HepG2 (cell line): ENCODE data around the gene SH3D19. TPM values are rescaled to one million over a fixed set of nuclear protein-coding genes. Genes with fewer than 3 reads are reported as not detected.

Experiments used
- ARNT2 ChIP-seq: sonication (generic); formaldehyde crosslinking; IDR thresholded peaks from 2 replicates; pipeline ENCODE4 v1.8.0; 2022; ENCODE audit warnings: mild to moderate bottlenecking, low read depth, missing genetic modification reagents, moderate library complexity
- CEBPB ChIP-seq: IDR thresholded peaks from 2 replicates; pipeline ENCODE4 v1.6.1; 2011; ENCODE audit warnings: low read depth, low read length, improper control_type of control experiment, borderline replicate concordance
- CHD4 ChIP-seq: fragments of 200-600 bp; sonication (generic); IDR thresholded peaks from 2 replicates; pipeline ENCODE4 v1.7.0; 2017; ENCODE audit warnings: mild to moderate bottlenecking, low read length, borderline replicate concordance
- CREB3 ChIP-seq: sonication (generic); formaldehyde crosslinking; IDR thresholded peaks from 2 replicates; pipeline ENCODE4 v1.5.0; 2020; ENCODE audit warnings: missing genetic modification reagents
- DMAP1 ChIP-seq: IDR thresholded peaks from 2 replicates; pipeline ENCODE4 v1.6.1; 2016
- HINFP ChIP-seq: sonication (generic); formaldehyde crosslinking; IDR thresholded peaks from 2 replicates; pipeline ENCODE4 v1.4.0; 2020; ENCODE audit warnings: low read depth, mild to moderate bottlenecking, missing genetic modification reagents
- KDM4B ChIP-seq: sonication (generic); formaldehyde crosslinking; IDR thresholded peaks from 2 replicates; pipeline ENCODE4 v1.4.0; 2020; ENCODE audit warnings: missing genetic modification reagents
- MED1 ChIP-seq: sonication (generic); formaldehyde crosslinking; IDR thresholded peaks from 2 replicates; pipeline ENCODE4 v1.4.0; 2020; ENCODE audit warnings: missing genetic modification reagents
- REL ChIP-seq: sonication (generic); formaldehyde crosslinking; conservative IDR thresholded peaks from 2 replicates; pipeline ENCODE4 v1.8.0; 2022; ENCODE audit warnings: mild to moderate bottlenecking, missing genetic modification reagents, moderate library complexity
- SAFB2 ChIP-seq: sonication (generic); formaldehyde crosslinking; IDR thresholded peaks from 2 replicates; pipeline ENCODE4 v1.5.1; 2020; ENCODE audit warnings: missing genetic modification reagents, low read depth, mild to moderate bottlenecking, borderline replicate concordance
- SIX1 ChIP-seq: sonication (generic); formaldehyde crosslinking; IDR thresholded peaks from 2 replicates; pipeline ENCODE4 v1.4.0; 2020; ENCODE audit warnings: missing genetic modification reagents, borderline replicate concordance
- SPEN ChIP-seq: sonication (generic); formaldehyde crosslinking; IDR thresholded peaks from 2 replicates; pipeline ENCODE4 v1.5.1; 2020; ENCODE audit warnings: low read depth, mild to moderate bottlenecking, missing genetic modification reagents
- SUZ12 ChIP-seq: fragments of 150-350 bp; IDR thresholded peaks from 2 replicates; pipeline ENCODE4 v1.6.1; 2014; ENCODE audit warnings: low read depth, low read length
- ZFY ChIP-seq: sonication (generic); formaldehyde crosslinking; IDR thresholded peaks from 2 replicates; pipeline ENCODE4 v1.4.0; 2020; ENCODE audit warnings: missing genetic modification reagents
- ZNF124 ChIP-seq: sonication (generic); formaldehyde crosslinking; IDR thresholded peaks from 2 replicates; pipeline ENCODE4 v1.4.0; 2020; ENCODE audit warnings: missing genetic modification reagents
- ZNF556 ChIP-seq: sonication (generic); formaldehyde crosslinking; IDR thresholded peaks from 2 replicates; pipeline ENCODE4 v1.4.0; 2020; ENCODE audit warnings: mild to moderate bottlenecking, missing genetic modification reagents, borderline replicate concordance
- ZNF879 ChIP-seq: sonication (generic); formaldehyde crosslinking; IDR thresholded peaks from 2 replicates; pipeline ENCODE4 v1.8.1; 2023; ENCODE audit warnings: missing genetic modification reagents
- ZNF883 ChIP-seq: sonication (generic); formaldehyde crosslinking; IDR thresholded peaks from 2 replicates; pipeline ENCODE4 v1.5.1; 2020; ENCODE audit warnings: mild to moderate bottlenecking, missing genetic modification reagents; ENCODE audit errors: not compliant biosample characterization
- polyA plus RNA-seq, 8 experiments: library from polyadenylated mRNA; depleted of rRNA in 3 of 8; stranded (reverse) in 7 of 8; unstranded in 1 of 8; fragments of >200 nt; fragmentation: Illumina TruSeq in 4 of 8; extraction: Trizol in 4 of 8; gene quantifications; 2 replicates each; pipeline versions ENCODE4 v1.2.1 to v1.2.3, GENCODE V29; 2011 to 2016; ENCODE audit warnings: low read depth in 4 of 8, missing spikeins in 1 of 8, mixed read lengths in 1 of 8; ENCODE audit not compliant: insufficient read depth in 1 of 8
- total RNA-seq, 5 experiments: library from RNA; depleted of rRNA; stranded (reverse); fragments of >200 nt; fragmentation: Illumina TruSeq; extraction: Trizol; gene quantifications; 2 replicates each; pipeline ENCODE4 v1.2.3, GENCODE V29; 2016; ENCODE audit warnings: low read depth in 1 of 5
- TF ChIP-seq, protein P1 (sequence below): sonication (generic); formaldehyde crosslinking; IDR thresholded peaks from 2 replicates; pipeline ENCODE4 v1.5.0; 2020; ENCODE audit warnings: mild to moderate bottlenecking, missing genetic modification reagents
- TF ChIP-seq, protein P2 (sequence below): IDR thresholded peaks from 2 replicates; pipeline ENCODE4 v1.6.1; 2016; ENCODE audit warnings: missing compliant biosample characterization, missing genetic modification reagents, borderline replicate concordance
- TF ChIP-seq, protein P3 (sequence below): sonication (generic); formaldehyde crosslinking; IDR thresholded peaks from 2 replicates; pipeline ENCODE4 v1.5.1; 2020; ENCODE audit warnings: missing genetic modification reagents, mild to moderate bottlenecking, borderline replicate concordance
- TF ChIP-seq, protein P4 (sequence below), 2 experiments: fragments of 450-650 bp in 1 of 2; sonication (generic) in 1 of 2; formaldehyde crosslinking; IDR thresholded peaks; 2 replicates each; pipeline versions ENCODE4 v1.5.0 to v1.8.0; 2020 to 2022; ENCODE audit warnings: mild to moderate bottlenecking in 1 of 2, missing genetic modification reagents in 1 of 2
- TF ChIP-seq, protein P5 (sequence below): IDR thresholded peaks from 2 replicates; pipeline ENCODE4 v1.6.1; 2016; ENCODE audit warnings: missing genetic modification reagents, missing compliant biosample characterization

Gene SH3D19
- total and polyA plus RNA-seq, 2 of the 13 experiments (the other 11 are each of a cell fraction or from before 2014, with no cell fraction given), result 31.2 to 38.0 TPM

- TF ChIP-seq KDM4B (CRISPR knock-in tag) (no peak), ZNF556 (CRISPR knock-in tag) (no peak), CREB3 (CRISPR knock-in tag) (no peak), HINFP (CRISPR knock-in tag) (no peak), SAFB2 (CRISPR knock-in tag) (no peak), SIX1 (no peak), ZNF124 (no peak), DMAP1 (CRISPR knock-in tag) (no peak), ZNF883 (CRISPR knock-in tag) (no peak), ZFY (no peak), CEBPB (no peak), SUZ12 (no peak), CHD4 (no peak), MED1 (0 out of 2 replicates have a peak, but pooled peaks have one; percentile 33), ARNT2 (CRISPR knock-in tag) (no peak), SPEN (CRISPR knock-in tag) (no peak), ZNF879 (CRISPR knock-in tag) (no peak), REL (CRISPR knock-in tag) (no peak)
- TF ChIP-seq, protein P1, sequence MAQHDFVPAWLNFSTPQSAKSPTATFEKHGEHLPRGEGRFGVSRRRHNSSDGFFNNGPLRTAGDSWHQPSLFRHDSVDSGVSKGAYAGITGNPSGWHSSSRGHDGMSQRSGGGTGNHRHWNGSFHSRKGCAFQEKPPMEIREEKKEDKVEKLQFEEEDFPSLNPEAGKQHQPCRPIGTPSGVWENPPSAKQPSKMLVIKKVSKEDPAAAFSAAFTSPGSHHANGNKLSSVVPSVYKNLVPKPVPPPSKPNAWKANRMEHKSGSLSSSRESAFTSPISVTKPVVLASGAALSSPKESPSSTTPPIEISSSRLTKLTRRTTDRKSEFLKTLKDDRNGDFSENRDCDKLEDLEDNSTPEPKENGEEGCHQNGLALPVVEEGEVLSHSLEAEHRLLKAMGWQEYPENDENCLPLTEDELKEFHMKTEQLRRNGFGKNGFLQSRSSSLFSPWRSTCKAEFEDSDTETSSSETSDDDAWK, result no peak
- TF ChIP-seq, protein P2, sequence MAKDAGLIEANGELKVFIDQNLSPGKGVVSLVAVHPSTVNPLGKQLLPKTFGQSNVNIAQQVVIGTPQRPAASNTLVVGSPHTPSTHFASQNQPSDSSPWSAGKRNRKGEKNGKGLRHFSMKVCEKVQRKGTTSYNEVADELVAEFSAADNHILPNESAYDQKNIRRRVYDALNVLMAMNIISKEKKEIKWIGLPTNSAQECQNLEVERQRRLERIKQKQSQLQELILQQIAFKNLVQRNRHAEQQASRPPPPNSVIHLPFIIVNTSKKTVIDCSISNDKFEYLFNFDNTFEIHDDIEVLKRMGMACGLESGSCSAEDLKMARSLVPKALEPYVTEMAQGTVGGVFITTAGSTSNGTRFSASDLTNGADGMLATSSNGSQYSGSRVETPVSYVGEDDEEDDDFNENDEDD (CRISPR knock-in tag), result no peak
- TF ChIP-seq, protein P3, sequence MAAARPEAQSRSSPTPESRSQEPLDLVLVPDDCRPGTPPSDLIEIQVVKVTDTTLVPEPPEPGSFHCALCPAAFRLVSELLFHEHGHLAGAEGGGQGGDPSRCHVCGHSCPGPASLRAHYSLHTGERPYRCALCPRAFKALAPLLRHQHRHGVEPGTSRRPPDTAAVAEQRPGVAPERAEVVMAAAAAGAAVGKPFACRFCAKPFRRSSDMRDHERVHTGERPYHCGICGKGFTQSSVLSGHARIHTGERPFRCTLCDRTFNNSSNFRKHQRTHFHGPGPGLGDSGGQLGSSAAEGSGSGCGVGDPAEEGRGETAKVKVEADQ (CRISPR knock-in tag), result no peak
- TF ChIP-seq, protein P4, sequence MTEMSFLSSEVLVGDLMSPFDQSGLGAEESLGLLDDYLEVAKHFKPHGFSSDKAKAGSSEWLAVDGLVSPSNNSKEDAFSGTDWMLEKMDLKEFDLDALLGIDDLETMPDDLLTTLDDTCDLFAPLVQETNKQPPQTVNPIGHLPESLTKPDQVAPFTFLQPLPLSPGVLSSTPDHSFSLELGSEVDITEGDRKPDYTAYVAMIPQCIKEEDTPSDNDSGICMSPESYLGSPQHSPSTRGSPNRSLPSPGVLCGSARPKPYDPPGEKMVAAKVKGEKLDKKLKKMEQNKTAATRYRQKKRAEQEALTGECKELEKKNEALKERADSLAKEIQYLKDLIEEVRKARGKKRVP (CRISPR knock-in tag; IDR thresholded peaks at IDR 0.05), result no peak
- TF ChIP-seq, protein P5, sequence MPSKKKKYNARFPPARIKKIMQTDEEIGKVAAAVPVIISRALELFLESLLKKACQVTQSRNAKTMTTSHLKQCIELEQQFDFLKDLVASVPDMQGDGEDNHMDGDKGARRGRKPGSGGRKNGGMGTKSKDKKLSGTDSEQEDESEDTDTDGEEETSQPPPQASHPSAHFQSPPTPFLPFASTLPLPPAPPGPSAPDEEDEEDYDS (CRISPR knock-in tag), result no peak
Measured at GRCh38 chr4:151362404-151363164, 37.2 kb upstream of the SH3D19 start (continued).
